ENCODE data around the gene NEGR1. TPM values are rescaled to one million over a fixed set of nuclear protein-coding genes. Genes with fewer than 3 reads are reported as not detected.

The NEGR1 gene
- total RNA-seq, 2 experiments from 2014 or later, result not detected

- DNase-seq (ENCODE audit: low spot score), result no peak
- CTCF ChIA-PET (ENCODE audit: unreplicated experiment), result no interaction called here
- TF ChIP-seq CTCF (conservative IDR thresholded peaks at IDR 0.05; ENCODE audit: low read length) (no peak), EZH2phosphoT487 (IDR thresholded peaks at IDR 0.05; ENCODE audit: borderline replicate concordance, low read depth, low read length) (no peak)
- intact Hi-C loops (cut with micrococcal nuclease; ENCODE audit: unreplicated experiment), result no loop called here
- Histone ChIP-seq H3K27ac (ENCODE audit: low read depth, low read length, poor library complexity, severe bottlenecking) (no peak overlapping the region), H3K9me2 (ENCODE audit: insufficient read depth, low read length) (no peaks in the 10 kb centered on the region), H3K4me2 (ENCODE audit: low read length) (no peak overlapping the region), H3K4me3 (ENCODE audit: low read depth, low read length, poor library complexity, severe bottlenecking) (no peak overlapping the region), H3K9me3 (ENCODE audit: low read length) (no peaks in the 10 kb centered on the region), H3K36me3 (ENCODE audit: insufficient read depth, low read length) (no peaks in the 10 kb centered on the region), H4K20me1 (ENCODE audit: insufficient read depth, low read length) (no peaks in the 10 kb centered on the region), H3K4me1 (ENCODE audit: insufficient read depth, low read length, poor library complexity, severe bottlenecking) (no peaks in the 10 kb centered on the region), H2AFZ (ENCODE audit: low read length) (no peak overlapping the region), H3K79me2 (ENCODE audit: insufficient read depth, low read depth, low read length) (no peaks in the 10 kb centered on the region)
- no TSS peak for BruUV-seq (replicated peaks)
- POLR2A ChIA-PET, result no interaction called here
Measured at GRCh38 chr1:71465093-71465492, 817.2 kb downstream of the NEGR1 start.

GRCh38 chr1:71464016-71464415, 818.3 kb downstream of the NEGR1 start:
- no peaks in the 10 kb centered on the region for H3K9me2 ChIP-seq (ENCODE audit: insufficient read depth, low read length)
- H3K4me1 ChIP-seq (ENCODE audit: insufficient read depth, low read length, poor library complexity, severe bottlenecking), result no peaks in the 10 kb centered on the region
- no peaks in the 10 kb centered on the region for H3K79me2 ChIP-seq (ENCODE audit: insufficient read depth, low read depth, low read length)
- BruUV-seq (replicated peaks), result no TSS peak
- no peaks in the 10 kb centered on the region for H3K36me3 ChIP-seq (ENCODE audit: insufficient read depth, low read length)
- intact Hi-C loops (cut with micrococcal nuclease; ENCODE audit: unreplicated experiment), result no loop called here
- no peak overlapping the region for H3K4me2 ChIP-seq (ENCODE audit: low read length)
- H3K4me3 ChIP-seq (ENCODE audit: low read depth, low read length, poor library complexity, severe bottlenecking), result no peak overlapping the region
- no peaks in the 10 kb centered on the region for H3K9me3 ChIP-seq (ENCODE audit: low read length)
- POLR2A ChIA-PET, result no interaction called here
- TF ChIP-seq CTCF (conservative IDR thresholded peaks at IDR 0.05; ENCODE audit: low read length) (no peak), EZH2phosphoT487 (IDR thresholded peaks at IDR 0.05; ENCODE audit: borderline replicate concordance, low read depth, low read length) (no peak)
- no peak overlapping the region for H3K27ac ChIP-seq (ENCODE audit: low read depth, low read length, poor library complexity, severe bottlenecking)
- CTCF ChIA-PET (ENCODE audit: unreplicated experiment), result no interaction called here
- H4K20me1 ChIP-seq (ENCODE audit: insufficient read depth, low read length), result no peaks in the 10 kb centered on the region
- DNase-seq (ENCODE audit: low spot score), result no peak
- H2AFZ ChIP-seq (ENCODE audit: low read length), result no peak overlapping the region

GRCh38 chr1:71463144-71463543, 819.2 kb downstream of the NEGR1 start:
- H3K9me3 ChIP-seq (ENCODE audit: low read length), result no peaks in the 10 kb centered on the region
- no peak overlapping the region for H3K27ac ChIP-seq (ENCODE audit: low read depth, low read length, poor library complexity, severe bottlenecking)
- H3K79me2 ChIP-seq (ENCODE audit: insufficient read depth, low read depth, low read length), result no peaks in the 10 kb centered on the region
- H2AFZ ChIP-seq (ENCODE audit: low read length), result no peak overlapping the region
- no TSS peak for BruUV-seq (replicated peaks)
- H3K9me2 ChIP-seq (ENCODE audit: insufficient read depth, low read length), result no peaks in the 10 kb centered on the region
- no peak for DNase-seq (ENCODE audit: low spot score)
- no peaks in the 10 kb centered on the region for H3K4me1 ChIP-seq (ENCODE audit: insufficient read depth, low read length, poor library complexity, severe bottlenecking)
- H3K4me3 ChIP-seq (ENCODE audit: low read depth, low read length, poor library complexity, severe bottlenecking), result no peak overlapping the region
- no peaks in the 10 kb centered on the region for H3K36me3 ChIP-seq (ENCODE audit: insufficient read depth, low read length)
- intact Hi-C loops (cut with micrococcal nuclease; ENCODE audit: unreplicated experiment), result no loop called here
- H4K20me1 ChIP-seq (ENCODE audit: insufficient read depth, low read length), result no peaks in the 10 kb centered on the region
- CTCF ChIA-PET (ENCODE audit: unreplicated experiment), result no interaction called here
- TF ChIP-seq EZH2phosphoT487 (IDR thresholded peaks at IDR 0.05; ENCODE audit: borderline replicate concordance, low read depth, low read length) (no peak), CTCF (conservative IDR thresholded peaks at IDR 0.05; ENCODE audit: low read length) (no peak)
- POLR2A ChIA-PET, result interaction anchor here (1.0 kb wide), 1 partner anchor 34 kb away, joined by 3 read pairs; no protein-coding TSS in a partner anchor
- no peak overlapping the region for H3K4me2 ChIP-seq (ENCODE audit: low read length)

Data from OCI-LY7 (cell line).